ENCODE measurements around the gene CDC37. TPM values are rescaled to one million over a fixed set of nuclear protein-coding genes. Genes with fewer than 3 reads are reported as not detected.
"Not testable (repeated sequence)": the region's sequence is repeated elsewhere in the genome, so short reads cannot be mapped to it uniquely, and the experiment has no call there.

The CDC37 gene
- total and polyA plus RNA-seq, 7 donors, result 106 to 294 (median 129) TPM

GRCh38 chr19:10412257-10412977 lies 9.1 kb upstream of the CDC37 start:
- no peak for TF ChIP-seq EP300 (IDR thresholded peaks at IDR 0.05)
- no peak for TF ChIP-seq CTCF (IDR thresholded peaks at IDR 0.05)
- TF ChIP-seq POLR2A (IDR thresholded peaks at IDR 0.05), result no peak
- TF ChIP-seq POLR2AphosphoS5 (IDR thresholded peaks at IDR 0.05), result no peak
- no peak overlapping the region for H3K4me3 ChIP-seq
- no peak for DNase-seq
- peaks cover 0 to 4% (median 0%) of the 10 kb centered on the region in 4 donors for H3K9me3 ChIP-seq
- intact Hi-C loops (cut with DNase I), result no loop called here
- H3K27ac ChIP-seq, result no peak overlapping the region
- no peaks in the 10 kb centered on the region for H3K36me3 ChIP-seq
- 48 to 63% methylated on average over 13 of the region's 13 CpGs for WGBS, 2 donors
- peaks cover 13 to 52% (median 34%) of the 10 kb centered on the region in 3 donors for H3K27me3 ChIP-seq
- H3K4me1 ChIP-seq, result peaks cover 0 to 13% (median 11%) of the 10 kb centered on the region in 4 donors

GRCh38 chr19:10411224-10411623 lies 7.9 kb upstream of the CDC37 start:
- H3K4me3 ChIP-seq; H3K36me3 ChIP-seq; H3K9me3 ChIP-seq; DNase-seq; H3K4me1 ChIP-seq; H3K27ac ChIP-seq; intact Hi-C loops (cut with DNase I): not testable (repeated sequence)
- peaks cover 4 to 50% (median 27%) of the 10 kb centered on the region in 3 donors for H3K27me3 ChIP-seq
- 59 to 69% methylated on average over 5 of the region's 5 CpGs for WGBS, 2 donors

GRCh38 chr19:10408511-10409283 lies 5.4 kb upstream of the CDC37 start:
- 47 to 67% methylated on average over 18 of the region's 18 CpGs for WGBS, 2 donors
- Histone ChIP-seq H3K9me3 (no peaks in the 10 kb centered on the region), H3K27me3 (peaks cover 6 to 53% (median 44%) of the 10 kb centered on the region in 3 donors), H3K36me3 (no peaks in the 10 kb centered on the region), H3K4me3 (no peak overlapping the region), H3K27ac (no peak overlapping the region), H3K4me1 (peaks cover 0 to 14% (median 11%) of the 10 kb centered on the region in 4 donors)
- DNase-seq, result no peak
- TF ChIP-seq POLR2AphosphoS5 (IDR thresholded peaks at IDR 0.05), result no peak
- no peak for TF ChIP-seq EP300 (IDR thresholded peaks at IDR 0.05)
- no peak for TF ChIP-seq POLR2A (IDR thresholded peaks at IDR 0.05)
- no peak for TF ChIP-seq CTCF (IDR thresholded peaks at IDR 0.05)
- intact Hi-C loops (cut with DNase I), result loop anchor here (10.0 kb wide), 1 partner anchor 236 kb away; no protein-coding TSS in a partner anchor

- Histone ChIP-seq H3K4me3 (no peak overlapping the region), H3K9me3 (no peaks in the 10 kb centered on the region), H3K36me3 (no peaks in the 10 kb centered on the region), H3K4me1 (peaks cover 0 to 23% (median 18%) of the 10 kb centered on the region in 4 donors), H3K27ac (no peak overlapping the region), H3K27me3 (peaks cover 6 to 53% (median 44%) of the 10 kb centered on the region in 3 donors)
- no peak for TF ChIP-seq POLR2A (IDR thresholded peaks at IDR 0.05)
- TF ChIP-seq EP300 (IDR thresholded peaks at IDR 0.05), result no peak
- no peak for TF ChIP-seq POLR2AphosphoS5 (IDR thresholded peaks at IDR 0.05)
- no peak for TF ChIP-seq CTCF (IDR thresholded peaks at IDR 0.05)
- DNase-seq, result no peak
- intact Hi-C loops (cut with DNase I), result loop anchor here (10.0 kb wide), 1 partner anchor 238 kb away; no protein-coding TSS in a partner anchor
These were observed 3.8 kb upstream of the CDC37 start for GRCh38 chr19:10407096-10407495.

- TF ChIP-seq POLR2AphosphoS5 (IDR thresholded peaks at IDR 0.05) (no peak), EP300 (IDR thresholded peaks at IDR 0.05) (no peak), POLR2A (IDR thresholded peaks at IDR 0.05) (no peak), CTCF (IDR thresholded peaks at IDR 0.05) (no peak)
- DNase-seq, result no peak
- Histone ChIP-seq H3K4me1 (peaks cover 0 to 31% (median 27%) of the 10 kb centered on the region in 4 donors), H3K27ac (no peak overlapping the region), H3K36me3 (no peaks in the 10 kb centered on the region), H3K4me3 (no peak overlapping the region), H3K27me3 (peaks cover 6 to 53% (median 44%) of the 10 kb centered on the region in 3 donors), H3K9me3 (no peaks in the 10 kb centered on the region)
- 61 to 85% methylated on average over 6 of the region's 6 CpGs for WGBS, 2 donors
- intact Hi-C loops (cut with DNase I), result loop anchor here (10.0 kb wide), 1 partner anchor 239 kb away; no protein-coding TSS in a partner anchor
These were observed 2.8 kb upstream of the CDC37 start for GRCh38 chr19:10406191-10406590.

Data from sigmoid colon (tissue), 7 donors.